Epidermal melanocyte (primary cell): ENCODE measurements around the gene KSR2.
"Not testable (repeated sequence)": the region's sequence is repeated elsewhere in the genome, so short reads cannot be mapped to it uniquely, and the experiment has no call there.

Experiments
- DNase-seq: peaks from one replicate; pipeline ENCODE4 v3.0.0; 2011; ENCODE audit warnings: low spot score; ENCODE audit not compliant: insufficient read length

The KSR2 gene

DNA sequence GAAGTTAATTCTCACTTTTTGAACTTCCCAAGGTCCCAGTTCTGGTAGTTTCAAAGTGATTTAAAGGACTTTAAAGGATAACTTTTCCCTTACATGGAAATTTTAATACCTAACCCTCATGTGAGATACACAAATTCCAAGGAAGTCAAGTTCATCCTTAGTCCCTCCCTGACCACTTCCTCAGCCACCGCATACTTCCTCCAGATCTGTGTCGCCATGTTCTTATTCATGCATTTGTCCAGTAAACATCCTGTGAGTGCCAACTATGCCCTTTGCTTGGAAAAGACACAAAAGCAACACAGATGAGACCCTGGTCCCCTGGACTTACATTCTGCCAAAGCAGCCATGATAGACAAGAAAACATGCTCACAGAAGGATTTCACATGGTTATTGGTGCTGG lies 206.6 kb downstream of the KSR2 start:
- no peak for DNase-seq

DNA sequence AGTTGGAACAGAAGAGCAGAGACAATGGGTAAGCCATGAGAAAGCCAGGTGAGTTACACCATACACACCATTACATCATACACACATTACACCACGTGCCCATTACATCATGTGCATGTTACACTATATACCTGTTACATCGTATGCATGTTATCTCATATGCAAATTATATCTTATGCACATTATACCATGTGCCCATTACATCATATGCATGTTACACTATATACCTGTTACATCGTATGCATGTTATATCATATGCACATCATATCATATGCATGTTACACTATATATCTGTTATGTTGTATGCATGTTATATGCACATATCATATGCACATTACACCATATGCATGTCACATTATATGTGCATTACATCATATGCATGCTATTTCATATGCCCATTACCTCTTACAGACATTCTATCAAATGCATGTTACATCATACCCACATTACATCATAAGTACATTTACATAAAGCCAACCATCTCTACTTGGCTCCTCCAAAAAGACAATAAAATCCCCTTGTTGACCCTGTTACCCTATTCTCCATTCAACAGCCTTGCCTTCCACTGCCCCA lies 207.2 kb downstream of the KSR2 start:
- DNase-seq: no peak

DNA sequence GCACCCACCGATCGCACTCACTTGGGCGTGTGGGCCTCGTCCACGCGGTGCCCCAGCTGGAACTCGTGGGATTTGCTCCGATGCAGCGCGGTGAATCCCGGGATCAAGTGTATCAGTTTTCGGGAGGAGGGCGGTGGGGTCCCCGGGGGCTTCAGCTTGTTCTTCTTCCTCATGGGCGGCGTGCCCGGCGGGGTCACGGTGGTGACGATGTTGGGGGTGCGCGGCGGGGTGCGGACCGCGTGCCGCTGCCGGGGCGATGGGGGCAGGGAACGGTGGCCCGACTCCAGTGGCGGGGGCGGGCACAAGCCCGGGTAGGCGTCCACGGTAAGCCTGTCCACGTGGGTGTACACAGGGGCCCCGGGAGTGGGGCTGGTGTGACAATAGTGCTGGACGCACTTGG lies 207.8 kb downstream of the KSR2 start:
- DNase-seq: no peak

DNA sequence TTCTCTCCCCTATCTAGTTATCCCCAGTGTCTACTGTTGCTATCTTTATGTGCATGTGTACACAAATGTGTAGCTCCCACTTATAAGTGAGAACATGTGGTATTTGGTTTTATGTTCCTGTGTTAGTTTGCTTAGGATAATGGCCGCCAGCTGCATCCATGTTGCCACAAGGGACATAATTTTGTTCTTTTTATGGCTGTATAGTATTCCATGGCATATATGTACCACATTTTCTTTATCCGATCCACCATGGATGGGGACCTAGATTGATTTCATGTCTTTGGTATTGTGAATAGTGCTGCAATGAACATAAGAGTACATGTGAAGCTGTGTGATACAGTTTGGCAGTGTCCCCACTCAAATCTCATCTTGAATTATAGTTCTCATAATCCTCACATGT lies 218.1 kb downstream of the KSR2 start:
- no peak for DNase-seq

DNA sequence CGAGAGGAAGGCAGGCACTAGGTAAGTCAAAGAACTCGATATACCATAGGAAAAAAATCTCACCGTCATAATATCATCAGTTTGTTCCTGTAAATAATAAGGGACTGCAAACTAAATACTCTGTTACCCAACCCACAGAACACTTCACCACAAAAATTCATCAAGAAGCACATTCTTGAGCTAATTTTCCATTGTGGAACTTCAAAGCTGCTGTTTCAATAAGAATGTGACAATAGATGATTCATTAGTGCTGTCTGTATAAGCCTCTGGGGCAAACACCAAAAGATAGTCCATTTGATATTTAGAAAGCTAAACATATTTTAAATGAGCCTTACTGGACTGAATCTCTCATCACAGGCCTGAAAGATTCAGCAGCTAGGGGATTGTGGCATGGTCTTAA lies 219.4 kb downstream of the KSR2 start:
- no peak for DNase-seq

DNA sequence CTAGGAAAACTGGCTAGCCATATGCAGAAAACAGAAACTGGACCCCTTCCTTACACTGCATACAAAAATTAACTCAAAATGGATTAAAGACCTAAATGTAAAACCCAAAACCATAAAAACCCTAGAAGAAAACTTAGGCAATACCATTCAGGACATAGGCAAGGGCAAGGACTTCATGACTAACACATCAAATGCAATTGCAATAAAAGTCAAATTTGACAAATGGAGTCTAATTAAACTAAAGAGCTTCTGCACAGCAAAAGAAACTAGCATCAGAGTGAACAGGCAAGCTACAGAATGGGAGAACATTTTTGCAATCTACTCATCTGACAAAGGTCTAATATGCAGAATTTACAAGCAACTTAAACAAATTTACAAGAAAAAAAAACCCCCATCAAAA lies 222.4 kb downstream of the KSR2 start:
- not testable (repeated sequence) for DNase-seq

DNA sequence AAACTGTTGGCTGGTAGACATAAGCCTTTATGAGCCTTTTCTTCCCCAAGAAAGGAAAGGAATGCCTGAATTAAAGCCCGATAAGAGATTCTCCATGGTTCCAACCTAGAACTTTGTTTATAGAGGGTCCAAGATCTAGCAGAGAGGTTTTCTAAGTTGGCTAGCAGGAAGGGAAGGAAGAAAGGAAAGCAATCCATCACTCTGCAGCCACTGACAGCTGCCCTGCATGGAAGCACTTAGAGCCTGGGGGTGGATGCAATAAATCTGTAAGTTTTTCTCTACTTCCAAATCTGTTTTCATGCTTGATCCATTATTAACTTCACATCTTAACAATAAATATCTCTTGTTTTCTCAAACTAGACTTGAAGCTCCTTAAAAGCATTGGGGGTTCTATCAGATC lies 224.4 kb downstream of the KSR2 start:
- DNase-seq: no peak

DNA sequence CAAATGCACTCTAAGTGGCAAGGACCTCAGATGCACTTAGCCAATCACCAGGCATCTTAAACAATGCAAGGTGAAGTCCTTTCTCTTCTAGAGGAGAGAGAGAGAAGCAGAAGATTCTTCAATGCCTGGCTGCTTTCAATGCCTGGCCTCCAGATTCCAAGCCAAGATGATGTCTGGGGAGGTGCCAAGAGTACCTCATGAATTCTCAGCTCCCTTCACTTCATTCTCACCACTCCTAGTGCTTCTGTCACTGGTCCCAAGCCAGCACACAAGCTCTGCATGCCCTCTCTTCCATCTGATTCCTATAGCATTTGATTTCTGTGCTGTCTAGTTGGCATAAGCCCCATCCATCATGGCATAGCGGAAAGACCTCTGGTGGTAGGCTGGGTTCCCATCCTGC lies 225.0 kb downstream of the KSR2 start:
- DNase-seq: no peak

DNA sequence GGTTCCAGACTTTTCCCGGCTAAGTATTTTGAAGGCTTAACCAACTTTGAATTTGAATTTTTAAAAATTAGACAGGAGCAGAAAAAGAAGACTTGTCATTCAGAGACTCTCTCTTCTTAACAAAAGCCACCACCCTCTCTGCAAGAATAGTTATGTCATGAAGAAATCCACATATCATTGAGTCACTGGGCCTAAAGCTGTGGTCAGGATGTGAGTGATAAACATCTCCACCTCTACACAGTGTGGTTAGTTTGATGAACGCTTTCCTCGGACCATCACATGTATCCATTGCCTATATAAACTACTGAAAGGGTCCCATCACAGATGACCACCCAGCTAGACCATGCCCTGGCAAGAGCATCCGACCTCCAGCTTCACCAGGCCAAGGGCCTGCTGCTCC lies 226.1 kb downstream of the KSR2 start:
- no peak for DNase-seq

DNA sequence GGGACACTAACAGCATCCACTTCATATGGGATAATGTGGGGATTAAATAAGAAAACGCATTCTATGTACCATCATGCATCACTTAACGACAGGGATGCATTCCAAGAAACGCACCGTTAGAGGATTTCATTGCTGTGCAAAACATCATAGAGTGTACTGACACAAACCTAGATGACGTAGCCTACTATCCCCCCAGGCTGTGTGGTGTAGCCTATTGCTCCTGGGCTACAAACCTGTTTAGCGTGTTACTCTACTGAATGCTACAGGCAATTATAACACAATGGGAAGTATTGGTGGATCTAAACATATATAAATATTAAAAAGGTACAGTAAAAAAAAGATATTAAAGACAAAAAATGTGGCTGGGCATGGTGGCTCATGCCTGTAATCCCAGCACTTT lies 230.6 kb downstream of the KSR2 start:
- no peak for DNase-seq

DNA sequence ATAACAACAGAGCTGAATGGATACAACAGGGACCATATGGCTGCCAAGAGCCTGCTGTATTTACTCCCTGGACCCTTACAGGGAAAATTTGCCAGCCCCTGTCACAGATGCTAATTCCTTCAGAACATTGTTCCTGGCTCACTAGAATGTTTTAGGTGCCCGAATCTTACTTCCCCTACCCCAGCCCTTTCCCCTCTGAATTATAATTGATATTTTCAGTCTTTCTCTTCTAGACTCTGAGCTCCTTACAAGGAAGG lies 235.3 kb downstream of the KSR2 start:
- no peak for DNase-seq

DNA sequence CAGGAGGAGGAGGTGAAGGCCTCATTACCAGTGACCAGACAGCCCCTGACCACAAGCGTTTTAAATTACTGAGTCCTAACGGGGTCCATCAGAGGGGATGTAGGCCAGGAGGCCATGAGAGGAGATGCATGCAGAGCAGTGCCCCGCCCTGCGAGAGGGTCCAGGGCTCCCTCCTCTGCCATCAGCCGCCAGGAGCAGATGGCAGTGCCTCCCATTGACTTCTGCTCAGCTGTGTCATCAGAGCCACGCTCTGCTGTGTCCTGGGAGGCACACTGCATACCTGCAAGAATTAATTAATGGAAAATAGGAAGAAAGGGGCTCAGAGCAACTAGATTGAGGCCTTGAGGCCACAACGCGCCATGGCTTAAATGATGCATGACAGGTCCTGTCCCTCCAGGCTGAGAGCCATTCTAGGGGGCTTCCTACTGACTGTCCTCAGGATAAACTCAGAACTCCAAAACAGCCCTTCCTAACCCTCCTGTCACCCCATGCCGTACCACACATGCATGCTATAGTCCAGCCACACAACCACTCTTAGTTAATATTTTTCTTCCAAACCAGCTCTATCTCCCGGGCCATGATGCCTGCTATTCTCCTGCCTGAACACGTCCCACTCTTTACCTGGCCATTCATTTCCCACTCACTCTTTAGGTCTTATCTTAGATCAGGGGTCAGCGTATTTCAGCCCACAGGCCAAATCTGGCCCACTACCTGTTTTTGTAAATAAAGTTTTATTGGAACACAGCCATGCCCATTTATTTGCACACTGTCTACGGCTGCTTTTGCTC lies 235.8 kb downstream of the KSR2 start:
- DNase-seq: no peak

DNA sequence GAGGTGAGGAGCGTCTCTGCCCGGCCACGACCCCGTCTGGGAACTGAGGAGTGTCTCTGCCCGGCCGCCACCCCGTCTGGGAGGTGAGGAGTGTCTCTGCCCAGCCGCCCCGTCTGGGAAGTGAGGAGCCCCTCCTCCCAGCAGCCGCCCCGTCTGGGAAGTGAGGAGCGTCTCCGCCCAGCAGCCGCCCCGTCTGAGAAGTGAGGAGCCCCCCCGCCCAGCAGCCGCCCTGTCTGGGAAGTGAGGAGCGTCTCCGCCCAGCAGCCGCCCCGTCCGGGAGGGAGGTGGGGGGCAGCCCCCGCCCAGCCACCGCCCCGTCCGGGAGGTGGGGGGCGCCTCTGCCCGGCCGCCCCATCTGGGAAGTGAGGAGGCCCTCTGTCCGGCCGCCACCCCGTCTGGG lies 237.7 kb downstream of the KSR2 start:
- DNase-seq: not testable (repeated sequence)

DNA sequence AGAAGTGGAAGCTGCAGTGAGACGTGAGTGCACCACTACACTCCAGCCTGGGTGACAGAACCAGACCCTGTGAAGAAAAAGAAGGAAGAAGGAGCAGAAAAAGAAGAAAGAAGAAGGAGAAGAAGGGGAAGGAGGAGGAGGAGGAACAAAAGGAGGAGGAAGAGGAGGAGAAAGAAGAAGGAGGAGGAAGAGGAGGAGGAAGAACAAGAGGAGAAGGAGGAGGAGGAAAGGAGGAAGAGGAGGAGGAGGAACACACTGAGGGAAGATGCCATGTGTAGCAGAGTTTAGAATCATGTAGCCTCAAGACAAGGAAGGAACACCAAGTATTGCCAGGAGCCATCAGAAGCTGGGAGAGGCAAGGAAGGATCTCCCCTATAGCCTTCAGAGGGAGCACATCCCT lies 241.5 kb downstream of the KSR2 start:
- DNase-seq: no peak

DNA sequence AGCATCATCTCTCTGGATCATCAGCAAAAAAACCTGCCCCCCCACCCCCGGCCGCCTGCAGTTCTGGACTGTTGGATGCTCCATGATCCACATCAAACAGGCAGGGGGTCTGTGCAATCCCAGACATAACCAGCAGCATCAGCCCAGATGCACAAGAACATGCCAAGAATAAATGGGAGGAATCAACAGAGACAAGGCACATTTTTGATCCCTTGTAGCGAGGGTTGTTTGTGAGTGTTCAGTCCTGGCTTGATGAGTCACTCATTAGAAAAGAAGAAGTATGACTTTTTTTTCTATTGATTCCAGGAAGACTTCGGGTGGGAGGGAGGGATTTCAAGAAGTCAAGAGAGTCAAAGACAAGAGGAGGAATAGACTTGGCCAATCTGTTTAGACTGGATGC lies 244.2 kb downstream of the KSR2 start:
- no peak for DNase-seq

DNA sequence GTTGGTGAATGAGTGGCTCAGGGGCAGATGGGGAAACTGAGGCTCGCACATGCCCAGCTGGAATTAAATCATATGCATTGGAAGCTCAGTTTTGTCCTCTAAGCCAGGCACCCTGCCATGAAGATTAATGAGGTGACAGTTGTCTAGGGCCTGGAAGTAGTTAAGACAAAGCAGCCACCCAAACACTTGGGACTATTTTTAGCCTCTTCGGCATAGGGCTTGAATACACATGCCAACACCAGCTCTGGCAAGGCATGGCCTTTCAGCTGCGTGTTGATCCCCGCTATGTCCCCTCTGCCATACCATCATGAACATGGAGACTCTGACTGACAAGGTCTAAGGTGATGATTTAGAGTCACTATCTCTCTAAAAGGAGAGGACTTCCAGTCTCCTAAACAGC lies 250.2 kb downstream of the KSR2 start:
- no peak for DNase-seq

DNA sequence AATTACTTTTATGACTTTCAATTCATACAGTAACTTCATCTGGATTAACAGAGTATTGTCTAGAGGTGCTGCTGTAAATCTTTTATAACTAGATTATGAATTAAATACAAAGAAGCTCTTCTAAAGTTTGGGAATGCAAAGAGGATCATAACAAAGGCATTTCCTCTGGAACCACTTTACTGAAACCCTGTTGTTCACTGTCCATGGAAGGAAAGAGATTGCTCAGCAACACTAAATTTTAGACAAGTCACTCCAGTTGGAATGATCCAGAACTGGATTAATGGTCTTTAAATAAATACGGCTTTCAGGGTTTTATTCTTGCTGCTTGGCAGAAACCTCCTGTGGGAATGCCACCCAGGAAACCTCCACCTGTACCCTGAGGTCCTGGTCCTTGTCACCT lies 250.6 kb downstream of the KSR2 start:
- DNase-seq: no peak

DNA sequence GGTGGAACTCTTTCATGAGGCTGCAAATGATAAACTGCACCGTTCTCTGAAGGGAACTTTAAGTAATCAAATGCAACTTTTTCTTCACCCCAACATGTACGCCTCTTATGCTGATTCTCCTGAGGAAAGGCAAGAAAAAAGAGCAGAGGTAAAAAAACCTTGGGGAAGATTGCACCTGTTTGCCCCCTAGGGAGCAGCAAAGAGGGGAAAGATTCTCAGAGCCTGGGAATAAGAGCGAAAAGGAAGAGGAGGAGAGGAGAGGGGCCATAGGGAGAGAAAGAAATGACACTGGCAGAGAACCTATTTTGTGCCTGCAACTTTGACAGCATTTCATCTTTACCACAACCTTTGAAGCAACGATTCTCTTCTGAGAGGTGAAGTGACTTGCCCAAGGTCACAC lies 254.6 kb downstream of the KSR2 start:
- no peak for DNase-seq

DNA sequence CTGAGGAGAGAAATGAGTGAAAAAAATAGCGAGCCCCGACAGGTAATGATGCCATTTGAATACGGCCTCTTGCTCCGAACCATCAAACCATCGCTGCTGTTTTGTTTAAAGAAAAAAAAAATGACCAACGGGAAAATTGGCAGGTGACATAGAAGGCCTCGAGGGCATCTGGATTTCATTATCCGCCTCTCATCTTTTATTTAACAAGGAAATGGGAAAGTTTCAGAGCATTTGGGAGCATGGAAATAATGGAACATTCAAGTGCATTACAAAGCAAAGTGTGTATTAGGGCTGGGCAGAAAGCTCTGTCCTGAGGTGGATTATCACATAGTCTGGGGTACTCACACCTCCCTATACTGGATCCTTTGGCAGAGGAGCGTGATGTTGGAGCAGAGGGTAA lies 258.7 kb downstream of the KSR2 start:
- DNase-seq: no peak

DNA sequence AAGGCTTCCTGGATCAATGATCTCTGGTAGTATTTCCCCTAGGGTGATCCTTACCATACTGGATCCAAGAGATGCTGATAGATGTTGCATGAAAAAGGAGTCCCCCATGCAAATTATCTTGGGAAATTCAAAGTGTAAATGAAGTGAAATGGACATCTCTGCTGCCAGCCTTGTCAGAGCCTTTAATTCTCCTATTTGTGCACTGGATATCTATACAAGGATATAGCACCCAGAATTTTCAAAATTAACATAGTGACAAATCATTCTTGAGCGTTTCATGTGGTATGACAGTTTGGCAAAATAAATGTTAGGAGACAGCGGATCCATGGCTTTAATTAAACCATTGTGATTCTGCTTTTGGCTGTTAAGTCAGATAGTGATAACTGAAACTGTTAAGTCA lies 260.9 kb downstream of the KSR2 start:
- no peak for DNase-seq

DNA sequence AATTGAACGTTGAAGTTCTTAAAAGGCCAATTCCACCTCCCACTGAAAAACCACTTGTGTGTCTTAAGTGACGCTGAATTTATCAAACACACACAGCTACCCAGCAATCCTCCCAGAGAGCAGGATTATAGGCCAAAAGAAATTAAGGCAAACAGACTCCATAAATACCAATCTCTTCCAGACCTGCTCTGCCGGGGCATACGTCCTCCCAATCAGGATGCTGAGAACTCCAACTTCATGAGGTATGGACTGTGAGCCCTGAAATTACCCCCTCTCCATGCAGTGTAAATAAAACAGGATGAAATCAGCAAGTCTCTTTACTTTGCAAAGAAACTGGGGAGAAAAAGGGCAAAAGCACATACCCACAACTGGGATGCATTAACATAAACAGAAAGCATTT lies 265.2 kb downstream of the KSR2 start:
- DNase-seq: no peak

DNA sequence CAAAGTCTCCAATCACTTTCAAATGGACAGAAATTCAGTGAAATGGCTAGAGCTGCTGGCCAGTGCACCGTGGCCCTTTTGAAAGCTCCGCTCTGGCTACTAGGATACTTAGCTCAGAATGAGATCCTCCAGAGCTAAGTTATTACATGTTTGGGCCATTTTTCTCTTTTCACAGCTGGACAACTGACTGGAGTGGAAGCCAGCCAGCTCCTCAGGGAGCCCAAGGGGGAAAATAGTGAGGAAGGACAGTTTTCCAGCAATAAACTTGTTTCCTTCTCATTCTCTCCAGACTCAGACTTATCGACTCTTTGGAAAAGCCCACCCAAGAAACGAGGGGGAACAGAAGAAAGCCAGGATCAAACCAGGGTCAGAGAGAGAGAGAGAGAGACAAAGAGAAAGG lies 266.0 kb downstream of the KSR2 start:
- no peak for DNase-seq

DNA sequence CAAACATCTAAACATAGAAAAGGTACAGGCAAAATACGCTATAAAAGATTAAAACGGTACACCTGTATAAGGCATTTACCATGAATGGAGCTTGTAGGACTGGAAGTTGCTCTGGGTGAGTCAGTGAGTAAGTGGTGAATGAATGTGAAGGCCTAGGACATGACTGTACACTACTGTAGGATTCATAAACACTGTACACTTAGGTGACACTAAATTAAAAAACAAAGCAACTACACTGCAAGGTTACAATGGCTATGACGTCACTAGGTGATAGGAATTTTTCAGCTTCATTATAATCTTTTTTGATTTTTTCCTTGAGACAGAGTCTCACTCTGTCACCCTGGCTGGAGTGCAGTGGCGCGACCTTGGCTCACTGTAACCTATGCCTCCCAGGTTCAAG lies 269.2 kb downstream of the KSR2 start:
- no peak for DNase-seq

DNA sequence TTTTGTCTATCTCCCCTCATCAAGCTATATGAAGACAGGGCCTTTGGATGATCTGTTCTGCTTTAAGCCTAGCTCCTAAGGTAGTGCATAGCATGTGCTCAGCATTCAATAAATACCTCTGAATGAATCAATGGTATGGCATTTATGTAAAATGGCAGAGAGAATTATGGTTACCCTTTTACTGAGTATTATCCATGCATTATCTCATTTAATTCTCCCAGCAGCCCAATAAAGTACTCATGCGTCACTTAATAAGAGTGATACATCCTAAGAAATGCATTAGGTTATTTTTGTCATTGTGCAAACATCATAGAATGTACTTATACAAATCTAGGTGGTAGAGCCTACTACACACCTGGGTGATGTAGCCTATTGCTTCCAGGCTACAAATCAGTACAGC lies 269.7 kb downstream of the KSR2 start:
- no peak for DNase-seq
